ENCODE measurements around the gene ZCCHC14. TPM values are rescaled to one million over a fixed set of nuclear protein-coding genes. Genes with fewer than 3 reads are reported as not detected.
A peak's percentile ranks its signal among the peaks of the same experiment; 100 is the strongest.
"Not testable (repeated sequence)": the region's sequence is repeated elsewhere in the genome, so short reads cannot be mapped to it uniquely, and the experiment has no call there.

The ZCCHC14 gene
- total and polyA plus RNA-seq, 4 donors: 7.4 to 31.1 (median 19.3) TPM

GRCh38 chr16:87388818-87389134 lies 104.0 kb downstream of the ZCCHC14 start:
- DNase-seq: no peak
- TF ChIP-seq CTCF (IDR thresholded peaks at IDR 0.05; ENCODE audit: control extremely low read depth, extremely low read depth): no peak
- Histone ChIP-seq H3K9ac (ENCODE audit: insufficient read depth in 1 of 2, low read length in 2 of 2) (peak overlapping the region in 1 of 2 donors; percentile 90), H3K9me3 (ENCODE audit: control insufficient read depth in 4 of 4, insufficient read depth in 3 of 4, low read length in 3 of 4) (no peaks in the 10 kb centered on the region), H3K4me1 (ENCODE audit: control insufficient read depth in 5 of 5, insufficient read depth in 5 of 5, low read length in 5 of 5) (peaks cover 5 to 27% (median 13%) of the 10 kb centered on the region in 5 donors), H3K4me3 (no peak overlapping the region), H3K27ac (ENCODE audit: low read depth in 1 of 2, low read length in 1 of 2) (peak overlapping the region in 1 of 2 donors; percentile 87), H3K27me3 (ENCODE audit: control insufficient read depth in 3 of 3, insufficient read depth in 3 of 3, low read length in 2 of 3) (no peaks in the 10 kb centered on the region), H3K36me3 (ENCODE audit: control insufficient read depth in 4 of 4, insufficient read depth in 4 of 4, low read length in 4 of 4) (no peaks in the 10 kb centered on the region)
- WGBS, 2 donors: 17 to 26% methylated on average over 1 of the region's 1 CpG
- no peak for ATAC-seq (ENCODE audit: insufficient read depth, low FRiP score)

GRCh38 chr16:87387942-87388817 lies 104.6 kb downstream of the ZCCHC14 start:
- TF ChIP-seq CTCF (IDR thresholded peaks at IDR 0.05; ENCODE audit: control extremely low read depth, extremely low read depth): no peak
- Histone ChIP-seq H3K27ac (ENCODE audit: low read depth in 1 of 2, low read length in 1 of 2) (peak overlapping the region; percentile 95 to 97), H3K36me3 (ENCODE audit: control insufficient read depth in 4 of 4, insufficient read depth in 4 of 4, low read length in 4 of 4) (no peaks in the 10 kb centered on the region), H3K27me3 (ENCODE audit: control insufficient read depth in 3 of 3, insufficient read depth in 3 of 3, low read length in 2 of 3) (no peaks in the 10 kb centered on the region), H3K9ac (ENCODE audit: insufficient read depth in 1 of 2, low read length in 2 of 2) (peak overlapping the region in 1 of 2 donors; percentile 90), H3K4me1 (ENCODE audit: control insufficient read depth in 5 of 5, insufficient read depth in 5 of 5, low read length in 5 of 5) (peaks cover 4 to 21% (median 8%) of the 10 kb centered on the region in 5 donors), H3K9me3 (ENCODE audit: control insufficient read depth in 4 of 4, insufficient read depth in 3 of 4, low read length in 3 of 4) (no peaks in the 10 kb centered on the region), H3K4me3 (no peak overlapping the region)
- DNase-seq (peak; percentile 96 to 100 (median 99)), ATAC-seq (ENCODE audit: insufficient read depth, low FRiP score) (peak; percentile 56)
- 9% methylated on average over 18 of the region's 18 CpGs for WGBS, 2 donors

GRCh38 chr16:87384875-87385167 lies 108.0 kb downstream of the ZCCHC14 start:
- DNase-seq; H3K27me3 ChIP-seq (ENCODE audit: control insufficient read depth in 3 of 3, insufficient read depth in 3 of 3, low read length in 2 of 3); H3K36me3 ChIP-seq (ENCODE audit: control insufficient read depth in 4 of 4, insufficient read depth in 4 of 4, low read length in 4 of 4); ATAC-seq (ENCODE audit: insufficient read depth, low FRiP score); H3K4me3 ChIP-seq; H3K9me3 ChIP-seq (ENCODE audit: control insufficient read depth in 4 of 4, insufficient read depth in 3 of 4, low read length in 3 of 4); H3K9ac ChIP-seq (ENCODE audit: insufficient read depth in 1 of 2, low read length in 2 of 2): not testable (repeated sequence)
- peaks cover 5 to 29% (median 14%) of the 10 kb centered on the region in 5 donors for H3K4me1 ChIP-seq (ENCODE audit: control insufficient read depth in 5 of 5, insufficient read depth in 5 of 5, low read length in 5 of 5)
- H3K27ac ChIP-seq (ENCODE audit: low read depth in 1 of 2, low read length in 1 of 2): peak overlapping the region; percentile 88 to 90
- WGBS, 2 donors: 90% methylated on average over 12 of the region's 12 CpGs

- peak overlapping the region; percentile 88 to 90 for H3K27ac ChIP-seq (ENCODE audit: low read depth in 1 of 2, low read length in 1 of 2)
- H3K4me3 ChIP-seq: peak overlapping the region; percentile 88
- H3K27me3 ChIP-seq (ENCODE audit: control insufficient read depth in 3 of 3, insufficient read depth in 3 of 3, low read length in 2 of 3): no peaks in the 10 kb centered on the region
- no peaks in the 10 kb centered on the region for H3K36me3 ChIP-seq (ENCODE audit: control insufficient read depth in 4 of 4, insufficient read depth in 4 of 4, low read length in 4 of 4)
- TF ChIP-seq CTCF (IDR thresholded peaks at IDR 0.05; ENCODE audit: control extremely low read depth, extremely low read depth): no peak
- H3K9ac ChIP-seq (ENCODE audit: insufficient read depth in 1 of 2, low read length in 2 of 2): peak overlapping the region; percentile 46 to 61
- no peaks in the 10 kb centered on the region for H3K9me3 ChIP-seq (ENCODE audit: control insufficient read depth in 4 of 4, insufficient read depth in 3 of 4, low read length in 3 of 4)
- DNase-seq: no peak
- WGBS, 2 donors: 7 to 8% methylated on average over 47 to 64 of the region's 64 CpGs
- peaks cover 5 to 29% (median 14%) of the 10 kb centered on the region in 5 donors for H3K4me1 ChIP-seq (ENCODE audit: control insufficient read depth in 5 of 5, insufficient read depth in 5 of 5, low read length in 5 of 5)
- ATAC-seq (ENCODE audit: insufficient read depth, low FRiP score): peak; percentile 7
Measured at GRCh38 chr16:87384162-87384874, 108.5 kb downstream of the ZCCHC14 start.

All from lung (tissue), 12 donors.